ENCODE measurements around the gene S1PR3.

Gene S1PR3

GRCh38 chr9:88966894-88967676 is 24.2 kb upstream of the S1PR3 start:
- no peak for DNase-seq (ENCODE audit: low read depth, low spot score)
- H3K4me3 ChIP-seq (ENCODE audit: low read length): no peak overlapping the region

GRCh38 chr9:88968799-88969198 is 22.5 kb upstream of the S1PR3 start:
- no peak overlapping the region for H3K4me3 ChIP-seq (ENCODE audit: low read length)
- no peak for DNase-seq (ENCODE audit: low read depth, low spot score)

- no peak for DNase-seq (ENCODE audit: low read depth, low spot score)
- no peak overlapping the region for H3K4me3 ChIP-seq (ENCODE audit: low read length)
Measured at GRCh38 chr9:88969646-88970373, 21.5 kb upstream of the S1PR3 start.

GRCh38 chr9:88971131-88971960 is 19.9 kb upstream of the S1PR3 start:
- DNase-seq (ENCODE audit: low read depth, low spot score): no peak
- no peak overlapping the region for H3K4me3 ChIP-seq (ENCODE audit: low read length)

GRCh38 chr9:88972401-88972800 is 18.9 kb upstream of the S1PR3 start:
- H3K4me3 ChIP-seq (ENCODE audit: low read length): no peak overlapping the region
- DNase-seq (ENCODE audit: low read depth, low spot score): no peak

GRCh38 chr9:88973281-88974045 is 17.8 kb upstream of the S1PR3 start:
- DNase-seq (ENCODE audit: low read depth, low spot score): no peak
- no peak overlapping the region for H3K4me3 ChIP-seq (ENCODE audit: low read length)

- DNase-seq (ENCODE audit: low read depth, low spot score): no peak
Measured at GRCh38 chr9:88974641-88975040, 16.6 kb upstream of the S1PR3 start.

GRCh38 chr9:88975966-88976889 is 15.0 kb upstream of the S1PR3 start:
- no peak overlapping the region for H3K4me3 ChIP-seq (ENCODE audit: low read length)
- DNase-seq (ENCODE audit: low read depth, low spot score): no peak

More at GRCh38 chr9:88974641-88975040, 16.6 kb upstream of the S1PR3 start:
- no peak overlapping the region for H3K4me3 ChIP-seq (ENCODE audit: low read length)

GRCh38 chr9:88976890-88977257 is 14.4 kb upstream of the S1PR3 start:
- no peak for DNase-seq (ENCODE audit: low read depth, low spot score)
- H3K4me3 ChIP-seq (ENCODE audit: low read length): no peak overlapping the region

- no peak for DNase-seq (ENCODE audit: low read depth, low spot score)
- H3K4me3 ChIP-seq (ENCODE audit: low read length): no peak overlapping the region
Measured at GRCh38 chr9:88978034-88978433, 13.2 kb upstream of the S1PR3 start.

- H3K4me3 ChIP-seq (ENCODE audit: low read length): no peak overlapping the region
- DNase-seq (ENCODE audit: low read depth, low spot score): no peak
Measured at GRCh38 chr9:88979021-88979420, 12.2 kb upstream of the S1PR3 start.

- no peak for DNase-seq (ENCODE audit: low read depth, low spot score)
Measured at GRCh38 chr9:88979791-88980190, 11.5 kb upstream of the S1PR3 start.

GRCh38 chr9:88980740-88981203 is 10.5 kb upstream of the S1PR3 start:
- H3K4me3 ChIP-seq (ENCODE audit: low read length): no peak overlapping the region
- DNase-seq (ENCODE audit: low read depth, low spot score): no peak

More at GRCh38 chr9:88979791-88980190, 11.5 kb upstream of the S1PR3 start:
- no peak overlapping the region for H3K4me3 ChIP-seq (ENCODE audit: low read length)

GRCh38 chr9:88983865-88984542 is 7.3 kb upstream of the S1PR3 start:
- no peak overlapping the region for H3K4me3 ChIP-seq (ENCODE audit: low read length)
- DNase-seq (ENCODE audit: low read depth, low spot score): no peak

- no peak for DNase-seq (ENCODE audit: low read depth, low spot score)
- H3K4me3 ChIP-seq (ENCODE audit: low read length): no peak overlapping the region
Measured at GRCh38 chr9:88984543-88984883, 6.8 kb upstream of the S1PR3 start.

- no peak overlapping the region for H3K4me3 ChIP-seq (ENCODE audit: low read length)
- DNase-seq (ENCODE audit: low read depth, low spot score): no peak
Measured at GRCh38 chr9:88985616-88986015, 5.7 kb upstream of the S1PR3 start.

GRCh38 chr9:88986776-88987175 is 4.5 kb upstream of the S1PR3 start:
- no peak for DNase-seq (ENCODE audit: low read depth, low spot score)
- no peak overlapping the region for H3K4me3 ChIP-seq (ENCODE audit: low read length)

- DNase-seq (ENCODE audit: low read depth, low spot score): no peak
- no peak overlapping the region for H3K4me3 ChIP-seq (ENCODE audit: low read length)
Measured at GRCh38 chr9:88987661-88988060, 3.6 kb upstream of the S1PR3 start.
